ENCODE measurements around the gene CNPY3.

The CNPY3 gene

GRCh38 chr6:42981836-42982235 lies 52.6 kb downstream of the CNPY3 start:
- no peak for DNase-seq (ENCODE audit: low read depth)

DNA sequence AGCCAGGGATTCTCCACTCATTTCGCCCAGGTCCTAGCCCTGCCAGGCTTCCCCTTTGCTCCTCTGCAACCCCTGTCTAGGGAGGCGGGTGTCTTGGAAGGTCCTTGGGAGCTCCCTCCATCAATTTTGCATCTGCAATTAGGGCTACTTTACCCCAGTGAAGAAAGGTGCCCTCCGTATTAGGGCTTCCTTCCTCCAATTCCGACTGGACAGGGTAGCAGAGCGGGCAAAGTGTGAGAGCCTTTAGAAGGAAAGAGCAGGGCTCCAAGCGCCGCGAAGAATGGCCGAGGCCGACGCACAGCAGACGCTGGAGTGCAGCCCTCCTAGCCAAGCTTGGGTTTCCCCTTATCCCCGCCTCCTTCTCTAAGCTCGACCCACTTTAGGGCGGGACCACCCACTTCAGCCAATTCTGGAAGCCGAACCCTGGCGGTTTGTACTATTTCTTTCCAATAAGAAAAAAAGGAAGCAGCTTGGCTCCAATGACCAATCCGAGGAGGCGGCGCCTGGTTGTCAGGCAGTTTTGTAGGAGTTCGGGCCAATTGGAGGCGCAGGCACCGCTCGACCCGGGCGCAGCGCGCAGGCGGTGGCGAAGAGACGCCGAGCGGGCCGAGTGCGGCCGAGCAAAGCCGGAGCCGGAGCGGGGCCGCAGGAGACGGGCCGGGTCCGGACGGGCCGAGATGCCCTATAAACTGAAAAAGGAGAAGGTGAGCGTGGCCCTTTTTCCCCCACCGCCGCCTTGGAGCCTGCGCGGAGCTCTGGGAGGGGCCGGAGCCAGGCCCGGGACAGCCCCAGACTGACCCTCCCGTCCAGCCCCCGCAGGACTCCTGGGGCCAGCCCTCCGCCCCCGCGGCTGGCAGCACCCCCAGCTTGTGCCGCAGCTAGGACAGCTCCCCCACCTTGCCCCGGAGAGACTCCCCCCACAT lies 55.0 kb downstream of the CNPY3 start, which contains the start of gene PPP2R5D:
TSS of gene PPP2R5D (plus strand) at position 570 of the 923 bp plus-strand sequence. CDS start at position 678, 108 bp downstream.
- peak; percentile 94 for DNase-seq (ENCODE audit: low read depth)

- no peak for DNase-seq (ENCODE audit: low read depth)
Observed at GRCh38 chr6:42984924-42985475, 55.7 kb downstream of the CNPY3 start.

GRCh38 chr6:42987533-42988451 lies 58.5 kb downstream of the CNPY3 start:
- DNase-seq (ENCODE audit: low read depth), result no peak

DNA sequence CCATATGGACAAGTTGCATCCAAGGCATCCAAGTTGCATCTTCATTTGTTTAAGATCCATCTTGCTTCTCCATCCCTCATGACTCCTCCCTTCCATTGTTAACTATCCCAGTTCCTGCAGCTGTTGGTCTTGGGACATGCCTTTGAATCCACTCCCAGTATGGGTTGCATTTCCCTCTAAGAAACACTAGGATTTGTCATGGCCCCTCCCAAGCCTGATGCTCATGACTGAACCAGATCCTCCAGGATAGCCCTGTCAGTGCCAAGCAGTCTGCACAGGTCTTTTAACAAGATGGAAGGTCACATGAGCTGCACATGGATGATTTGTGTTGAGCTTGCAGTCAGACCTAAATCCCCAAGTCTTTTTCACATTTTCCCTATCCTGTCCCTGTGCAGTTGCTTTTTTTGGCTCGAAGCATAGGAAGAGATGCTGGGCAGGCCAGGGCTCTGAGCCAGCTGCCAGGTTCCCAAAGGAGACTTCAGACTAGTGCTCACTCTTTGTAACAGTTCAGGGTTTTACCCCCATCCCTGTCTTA lies 59.3 kb downstream of the CNPY3 start:
- no peak for DNase-seq (ENCODE audit: low read depth)
